GM06990 (cell line): ENCODE results near the gene HSFY2.
"Not testable (repeated sequence)": the region's sequence is repeated elsewhere in the genome, so short reads cannot be mapped to it uniquely, and the experiment has no call there.

Source experiments
- DNase-seq: peaks from one replicate; pipeline ENCODE4 v3.0.0-alpha.2; 2011; ENCODE audit not compliant: insufficient read length; ENCODE audit errors: extremely low read depth
- H3K27me3 ChIP-seq: replicated peaks from 2 replicates; pipeline ENCODE4 v1.6.0; 2011; ENCODE audit warnings: low read length; ENCODE audit not compliant: control insufficient read depth, insufficient read depth
- H3K36me3 ChIP-seq: 2 replicates; pipeline ENCODE4 v1.5.1; 2011; ENCODE audit warnings: low read length; ENCODE audit not compliant: control insufficient read depth, insufficient read depth
- H3K4me3 ChIP-seq: replicated peaks from 2 replicates; pipeline ENCODE4 v1.5.1; 2011; ENCODE audit warnings: low read depth, mild to moderate bottlenecking, control low read depth, low read length

HSFY2 gene, protein sequence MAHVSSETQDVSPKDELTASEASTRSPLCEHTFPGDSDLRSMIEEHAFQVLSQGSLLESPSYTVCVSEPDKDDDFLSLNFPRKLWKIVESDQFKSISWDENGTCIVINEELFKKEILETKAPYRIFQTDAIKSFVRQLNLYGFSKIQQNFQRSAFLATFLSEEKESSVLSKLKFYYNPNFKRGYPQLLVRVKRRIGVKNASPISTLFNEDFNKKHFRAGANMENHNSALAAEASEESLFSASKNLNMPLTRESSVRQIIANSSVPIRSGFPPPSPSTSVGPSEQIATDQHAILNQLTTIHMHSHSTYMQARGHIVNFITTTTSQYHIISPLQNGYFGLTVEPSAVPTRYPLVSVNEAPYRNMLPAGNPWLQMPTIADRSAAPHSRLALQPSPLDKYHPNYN

GRCh38 chrY:18773635-18774034 is at the start of gene HSFY2:
HSFY2 (minus strand) TSS chrY:18773735; CDS start chrY:18773618, 117 bp downstream.
- DNase-seq, H3K4me3 ChIP-seq, H3K36me3 ChIP-seq, H3K27me3 ChIP-seq: not testable (repeated sequence)

GRCh38 chrY:18815751-18816150 is 42.2 kb upstream of the HSFY2 start:
- not testable (repeated sequence) for H3K36me3 ChIP-seq, H3K4me3 ChIP-seq, H3K27me3 ChIP-seq, DNase-seq

DNA sequence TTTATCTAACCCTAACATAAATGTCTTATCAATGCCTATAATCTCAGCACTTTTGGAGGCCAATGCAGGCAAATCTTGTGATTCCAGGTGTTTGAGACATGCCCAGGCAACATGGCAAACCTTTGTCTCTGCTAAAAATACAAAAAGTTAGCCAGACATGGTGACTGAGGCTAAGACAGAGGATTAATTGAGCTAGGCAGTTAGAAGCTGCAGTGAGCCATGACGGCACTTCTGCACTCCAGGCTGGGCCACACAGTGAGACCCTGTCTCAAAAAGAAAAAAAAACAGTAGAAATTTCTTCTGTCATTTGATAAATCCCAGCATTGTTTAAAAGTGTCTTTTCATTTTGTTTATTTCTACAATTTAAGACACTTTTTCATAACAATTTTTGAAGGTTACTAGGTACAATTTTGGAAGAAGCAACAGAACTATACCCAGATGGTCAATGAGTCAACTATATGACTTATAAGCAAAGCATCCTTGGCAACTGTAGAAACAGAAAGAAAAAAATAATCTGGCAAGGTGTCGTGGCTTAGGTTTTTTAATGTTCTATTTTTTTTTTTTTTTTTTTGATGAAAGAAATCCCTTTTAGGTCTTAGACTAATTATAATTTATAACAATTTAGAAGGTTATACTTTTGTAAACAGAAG is 15.3 kb upstream of the HSFY2 start:
- H3K36me3 ChIP-seq, H3K27me3 ChIP-seq, H3K4me3 ChIP-seq, DNase-seq: not testable (repeated sequence)

DNA sequence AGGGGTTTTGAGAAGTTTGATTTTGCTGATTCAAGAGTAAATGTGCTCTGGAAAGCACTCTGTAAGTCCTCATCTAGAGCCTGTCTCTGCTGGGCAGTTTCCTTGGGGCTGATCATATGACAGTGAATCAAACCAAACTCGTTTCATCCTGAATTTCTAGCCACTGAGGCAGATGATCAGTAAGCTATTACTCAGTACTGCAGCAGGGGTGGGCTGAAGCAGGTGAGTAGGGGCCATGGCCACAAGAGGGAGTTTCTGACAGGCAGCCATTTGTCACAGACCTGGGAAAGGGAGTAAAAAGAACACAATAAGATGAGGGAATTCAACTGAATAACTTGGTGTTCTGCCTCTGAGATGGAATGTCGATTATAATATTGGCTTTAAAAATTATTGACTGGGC is 19.5 kb downstream of the HSFY2 start:
- not testable (repeated sequence) for H3K36me3 ChIP-seq, H3K27me3 ChIP-seq, DNase-seq

DNA sequence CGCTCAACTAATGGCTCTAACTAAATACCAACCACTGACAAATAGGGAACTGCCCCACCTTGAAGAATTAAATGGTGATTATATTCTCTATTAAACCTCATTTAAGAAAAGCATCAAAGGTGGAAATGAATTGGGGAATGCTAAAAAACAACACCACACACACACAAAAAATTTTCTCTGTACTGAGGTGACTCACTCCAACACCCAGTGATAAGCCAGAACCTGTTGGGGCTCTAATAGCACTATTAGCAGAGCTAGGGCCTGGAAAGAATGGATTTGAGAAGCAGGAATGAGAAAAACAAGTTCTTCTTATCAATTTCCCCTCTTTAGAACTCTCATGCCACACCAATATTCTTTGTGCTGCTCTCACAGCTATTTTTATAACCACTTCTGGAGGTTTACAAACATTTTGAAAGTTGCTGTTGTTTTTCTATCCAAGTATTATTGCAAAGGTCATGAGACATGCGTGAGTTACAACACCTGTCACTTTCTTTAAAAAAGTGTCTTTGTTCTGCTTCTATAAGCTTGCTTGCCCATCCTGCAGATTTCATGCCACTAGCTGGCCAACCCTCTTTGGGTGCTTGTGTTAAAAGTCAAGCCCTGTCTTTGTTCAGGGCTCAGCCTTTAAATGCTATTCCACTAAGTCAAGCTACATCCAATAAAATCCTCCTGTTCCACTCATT is 20.3 kb downstream of the HSFY2 start:
- H3K36me3 ChIP-seq, H3K4me3 ChIP-seq, DNase-seq, H3K27me3 ChIP-seq: not testable (repeated sequence)

More for the DNA sequence above, 19.5 kb downstream of the HSFY2 start:
- not testable (repeated sequence) for H3K4me3 ChIP-seq

- not testable (repeated sequence) for DNase-seq, H3K27me3 ChIP-seq, H3K36me3 ChIP-seq, H3K4me3 ChIP-seq
Measured at GRCh38 chrY:18723714-18724113, 49.8 kb downstream of the HSFY2 start.
